ENCODE results near the gene PGM5. TPM values are rescaled to one million over a fixed set of nuclear protein-coding genes. Genes with fewer than 3 reads are reported as not detected.
A peak's percentile ranks its signal among the peaks of the same experiment; 100 is the strongest.

Gene PGM5
- total and polyA plus RNA-seq, 2 donors from 2014 or later = 16.3 to 53.1 TPM

- Histone ChIP-seq H3K27ac (ENCODE audit: low read depth in 2 of 2, low read length in 2 of 2) (no peak overlapping the region), H3K27me3 (ENCODE audit: control insufficient read depth, insufficient read depth, low read length) (no peaks in the 10 kb centered on the region), H3K4me1 (ENCODE audit: control insufficient read depth in 2 of 3, insufficient read depth in 2 of 3, low read depth in 1 of 3, low read length in 3 of 3) (no peaks in the 10 kb centered on the region), H3K36me3 (ENCODE audit: control insufficient read depth in 2 of 3, insufficient read depth in 3 of 3, low read length in 3 of 3) (no peaks in the 10 kb centered on the region), H3K4me3 (ENCODE audit: low read length in 3 of 3) (no peak overlapping the region), H3K9me3 (ENCODE audit: control insufficient read depth in 2 of 3, insufficient read depth in 1 of 3, low read length in 3 of 3) (no peaks in the 10 kb centered on the region), H3K9ac (ENCODE audit: low read length in 3 of 3) (no peak overlapping the region)
- FAIRE-seq = no peak
- no peak for TF ChIP-seq CTCF (IDR thresholded peaks at IDR 0.05; ENCODE audit: borderline replicate concordance, extremely low read depth, insufficient read depth)
- peak in 2 of 5 donors; percentile 33 to 67 for DNase-seq
- intact Hi-C loops (cut with DNase I) = no loop called here
These were observed 105.8 kb downstream of the PGM5 start for GRCh38 chr9:68462105-68462775.

GRCh38 chr9:68470067-68470466 lies 113.7 kb downstream of the PGM5 start:
- no peak for TF ChIP-seq CTCF (IDR thresholded peaks at IDR 0.05; ENCODE audit: borderline replicate concordance, extremely low read depth, insufficient read depth)
- FAIRE-seq = no peak
- no peaks in the 10 kb centered on the region for H3K36me3 ChIP-seq (ENCODE audit: control insufficient read depth in 2 of 3, insufficient read depth in 3 of 3, low read length in 3 of 3)

GRCh38 chr9:68470634-68471033 lies 114.2 kb downstream of the PGM5 start:
- intact Hi-C loops (cut with DNase I) = no loop called here
- H3K27ac ChIP-seq (ENCODE audit: low read depth in 2 of 2, low read length in 2 of 2) = no peak overlapping the region
- no peak for FAIRE-seq
- H3K36me3 ChIP-seq (ENCODE audit: control insufficient read depth in 2 of 3, insufficient read depth in 3 of 3, low read length in 3 of 3) = no peaks in the 10 kb centered on the region
- TF ChIP-seq CTCF (IDR thresholded peaks at IDR 0.05; ENCODE audit: borderline replicate concordance, extremely low read depth, insufficient read depth) = no peak
- H3K9ac ChIP-seq (ENCODE audit: low read length in 3 of 3) = no peak overlapping the region
- no peaks in the 10 kb centered on the region for H3K27me3 ChIP-seq (ENCODE audit: control insufficient read depth, insufficient read depth, low read length)
- no peak overlapping the region for H3K4me3 ChIP-seq (ENCODE audit: low read length in 3 of 3)
- DNase-seq = no peak
- no peaks in the 10 kb centered on the region for H3K9me3 ChIP-seq (ENCODE audit: control insufficient read depth in 2 of 3, insufficient read depth in 1 of 3, low read length in 3 of 3)
- no peaks in the 10 kb centered on the region for H3K4me1 ChIP-seq (ENCODE audit: control insufficient read depth in 2 of 3, insufficient read depth in 2 of 3, low read depth in 1 of 3, low read length in 3 of 3)

More at GRCh38 chr9:68470067-68470466, 113.7 kb downstream of the PGM5 start:
- Histone ChIP-seq H3K27ac (ENCODE audit: low read depth in 2 of 2, low read length in 2 of 2) (no peak overlapping the region), H3K9me3 (ENCODE audit: control insufficient read depth in 2 of 3, insufficient read depth in 1 of 3, low read length in 3 of 3) (no peaks in the 10 kb centered on the region), H3K27me3 (ENCODE audit: control insufficient read depth, insufficient read depth, low read length) (no peaks in the 10 kb centered on the region), H3K9ac (ENCODE audit: low read length in 3 of 3) (no peak overlapping the region), H3K4me1 (ENCODE audit: control insufficient read depth in 2 of 3, insufficient read depth in 2 of 3, low read depth in 1 of 3, low read length in 3 of 3) (no peaks in the 10 kb centered on the region), H3K4me3 (ENCODE audit: low read length in 3 of 3) (no peak overlapping the region)
- no peak for DNase-seq
- intact Hi-C loops (cut with DNase I) = no loop called here

- no peak for TF ChIP-seq CTCF (IDR thresholded peaks at IDR 0.05; ENCODE audit: borderline replicate concordance, extremely low read depth, insufficient read depth)
- Histone ChIP-seq H3K9ac (ENCODE audit: low read length in 3 of 3) (no peak overlapping the region), H3K4me1 (ENCODE audit: control insufficient read depth in 2 of 3, insufficient read depth in 2 of 3, low read depth in 1 of 3, low read length in 3 of 3) (no peaks in the 10 kb centered on the region), H3K4me3 (ENCODE audit: low read length in 3 of 3) (no peak overlapping the region), H3K36me3 (ENCODE audit: control insufficient read depth in 2 of 3, insufficient read depth in 3 of 3, low read length in 3 of 3) (no peaks in the 10 kb centered on the region), H3K27me3 (ENCODE audit: control insufficient read depth, insufficient read depth, low read length) (no peaks in the 10 kb centered on the region), H3K9me3 (ENCODE audit: control insufficient read depth in 2 of 3, insufficient read depth in 1 of 3, low read length in 3 of 3) (no peaks in the 10 kb centered on the region), H3K27ac (ENCODE audit: low read depth in 2 of 2, low read length in 2 of 2) (no peak overlapping the region)
- DNase-seq = no peak
- no peak for FAIRE-seq
- intact Hi-C loops (cut with DNase I) = no loop called here
These were observed 115.7 kb downstream of the PGM5 start for GRCh38 chr9:68472119-68472518.

Data from kidney (tissue), 14 donors.